Liver (tissue), 3 donors: Measurements from ENCODE around the gene WWOX.

Experiments used
- CTCF ChIP-seq: fragments of 150-350 bp; IDR thresholded peaks from 2 replicates; pipeline ENCODE4 v1.5.1; 2017; ENCODE audit warnings: improper control_type of control experiment, low read depth, low read length; ENCODE audit not compliant: missing input control
- GABPA ChIP-seq, 2 donors: IDR thresholded peaks in 1 of 2; conservative IDR thresholded peaks in 1 of 2; 2 replicates each; pipeline ENCODE4 v1.6.1; 2016; ENCODE audit warnings: antibody characterized with exemption in 2 of 2, mild to moderate bottlenecking in 1 of 2, moderate library complexity in 1 of 2
- JUND ChIP-seq, 2 donors: IDR thresholded peaks; 2 replicates each; pipeline ENCODE4 v1.6.1; 2016; ENCODE audit warnings: antibody characterized with exemption in 2 of 2
- RAD21 ChIP-seq, 2 donors: IDR thresholded peaks; 2 replicates each; pipeline ENCODE4 v1.6.1; 2016; ENCODE audit warnings: antibody characterized with exemption in 2 of 2, mild to moderate bottlenecking in 2 of 2
- REST ChIP-seq: IDR thresholded peaks from 2 replicates; pipeline ENCODE4 v1.6.1; 2016; ENCODE audit warnings: antibody characterized with exemption, mild to moderate bottlenecking
- TAF1 ChIP-seq: conservative IDR thresholded peaks from 2 replicates; pipeline ENCODE4 v1.6.1; 2016; ENCODE audit warnings: antibody characterized with exemption, mild to moderate bottlenecking
- ZBTB33 ChIP-seq: IDR thresholded peaks from 2 replicates; pipeline ENCODE4 v1.6.1; 2016; ENCODE audit warnings: antibody characterized with exemption
- donor health status: healthy.
- donor health status: healthy.

GRCh38 chr16:79037521-79038373 lies 938.3 kb downstream of the WWOX start:
- no peak for TF ChIP-seq CTCF
- no peak for TF ChIP-seq GABPA (IDR thresholded peaks at IDR 0.05 in 1 of 2, conservative IDR thresholded peaks at IDR 0.05 in 1 of 2)
- no peak for TF ChIP-seq REST
- TF ChIP-seq ZBTB33, result no peak
- TF ChIP-seq RAD21 (IDR thresholded peaks at IDR 0.05), result peak in 1 of 2 donors; percentile 25
- no peak for TF ChIP-seq TAF1
- TF ChIP-seq JUND (IDR thresholded peaks at IDR 0.05), result no peak
